OCI-LY7 (cell line): ENCODE data around the gene GABARAPL2. TPM values are rescaled to one million over a fixed set of nuclear protein-coding genes. Genes with fewer than 3 reads are reported as not detected.

Source experiments
- BruUV-seq: library from RNA; stranded (reverse); fragments of 400-500 nt; replicated peaks from 2 replicates; lab custom pipeline; 2021; lab: Mats Ljungman, UMichigan
- CTCF ChIA-PET: fragments of 300-600 bp; sonication (Branson Sonifier 250); formaldehyde crosslinking; loops from one replicate; lab custom pipeline; 2022; ENCODE audit warnings: antibody characterized with exemption; ENCODE audit not compliant: unreplicated experiment; lab: Charles Lee
- POLR2A ChIA-PET: fragments of 300-600 bp; sonication (Branson Sonifier 250); formaldehyde crosslinking; loops from one replicate; lab custom pipeline; 2022; ENCODE audit warnings: antibody characterized with exemption; lab: Charles Lee
- DNase-seq: peaks from one replicate; pipeline ENCODE4 v3.0.0-alpha.2; 2015; ENCODE audit warnings: low spot score
- H2AFZ ChIP-seq: fragments of 200-600 bp; sonication (generic), shearing (Covaris generic); 2 replicates; pipeline ENCODE4 v1.6.1; 2014; ENCODE audit warnings: mild to moderate bottlenecking, antibody characterized with exemption, low read length, moderate library complexity
- H3K27ac ChIP-seq: fragments of 200-600 bp; sonication (generic); 2 replicates; pipeline ENCODE4 v1.5.1; 2014; ENCODE audit warnings: mixed run types, low read depth, mild to moderate bottlenecking, moderate library complexity, low read length, inconsistent platforms; ENCODE audit not compliant: poor library complexity, severe bottlenecking
- H3K36me3 ChIP-seq: fragments of 200-600 bp; sonication (generic); 2 replicates; pipeline ENCODE4 v1.6.1; 2014; ENCODE audit warnings: mild to moderate bottlenecking, antibody characterized with exemption, low read length, moderate library complexity, mixed read lengths; ENCODE audit not compliant: insufficient read depth
- H3K4me1 ChIP-seq: fragments of 200-600 bp; sonication (generic); 2 replicates; pipeline ENCODE4 v1.5.1; 2014; ENCODE audit warnings: mild to moderate bottlenecking, low read length; ENCODE audit not compliant: insufficient read depth, poor library complexity, severe bottlenecking
- H3K4me2 ChIP-seq: fragments of 200-600 bp; sonication (generic); 2 replicates; pipeline ENCODE4 v1.6.1; 2014; ENCODE audit warnings: mild to moderate bottlenecking, low read length
- H3K4me3 ChIP-seq: fragments of 200-600 bp; sonication (generic); 2 replicates; pipeline ENCODE4 v1.5.1; 2014; ENCODE audit warnings: mild to moderate bottlenecking, low read depth, low read length; ENCODE audit not compliant: poor library complexity, severe bottlenecking
- H3K79me2 ChIP-seq: fragments of 200-600 bp; sonication (generic); 2 replicates; pipeline ENCODE4 v1.6.1; 2016; ENCODE audit warnings: low read depth, mild to moderate bottlenecking, low read length, moderate library complexity, mixed read lengths; ENCODE audit not compliant: insufficient read depth
- H3K9me2 ChIP-seq: fragments of 200-600 bp; sonication (generic); 2 replicates; pipeline ENCODE4 v1.6.1; 2016; ENCODE audit warnings: mild to moderate bottlenecking, low read length, mixed read lengths; ENCODE audit not compliant: insufficient read depth
- H3K9me3 ChIP-seq: fragments of 200-600 bp; sonication (generic); 2 replicates; pipeline ENCODE4 v1.6.1; 2014; ENCODE audit warnings: mild to moderate bottlenecking, mixed run types, low read length, mixed read lengths
- H4K20me1 ChIP-seq: fragments of 200-600 bp; sonication (generic); 2 replicates; pipeline ENCODE4 v1.6.1; 2014; ENCODE audit warnings: mild to moderate bottlenecking, antibody characterized with exemption, low read length, moderate library complexity, mixed read lengths; ENCODE audit not compliant: insufficient read depth
- EZH2phosphoT487 ChIP-seq: fragments of 200-600 bp; sonication (generic); IDR thresholded peaks from 2 replicates; pipeline ENCODE4 v1.6.1; 2018; ENCODE audit warnings: low read depth, borderline replicate concordance, mild to moderate bottlenecking, mixed run types, antibody characterized with exemption, low read length, moderate library complexity, mixed read lengths
- intact Hi-C: fragments of 100-400 bp; cut with micrococcal nuclease; formaldehyde crosslinking; loops from one replicate; pipeline ENCODE4 v1.10.0; 2022; ENCODE audit not compliant: unreplicated experiment
- total RNA-seq, 2 experiments: library from RNA; depleted of rRNA in 1 of 2; stranded (reverse); fragments of >200 nt in 1 of 2; shearing (Covaris generic) in 1 of 2; gene quantifications; 2 replicates each; pipeline ENCODE4 v1.2.3, GENCODE V29; 2014 to 2022
- TF ChIP-seq, protein P1 (sequence below): fragments of 200-600 bp; sonication (generic); conservative IDR thresholded peaks from 2 replicates; pipeline ENCODE4 v1.5.1; 2014; ENCODE audit warnings: mild to moderate bottlenecking, antibody characterized with exemption, low read length, moderate library complexity, mixed read lengths

GABARAPL2 gene
- total RNA-seq, 2 experiments from 2014 or later: 57.7 to 93.5 TPM

DNA sequence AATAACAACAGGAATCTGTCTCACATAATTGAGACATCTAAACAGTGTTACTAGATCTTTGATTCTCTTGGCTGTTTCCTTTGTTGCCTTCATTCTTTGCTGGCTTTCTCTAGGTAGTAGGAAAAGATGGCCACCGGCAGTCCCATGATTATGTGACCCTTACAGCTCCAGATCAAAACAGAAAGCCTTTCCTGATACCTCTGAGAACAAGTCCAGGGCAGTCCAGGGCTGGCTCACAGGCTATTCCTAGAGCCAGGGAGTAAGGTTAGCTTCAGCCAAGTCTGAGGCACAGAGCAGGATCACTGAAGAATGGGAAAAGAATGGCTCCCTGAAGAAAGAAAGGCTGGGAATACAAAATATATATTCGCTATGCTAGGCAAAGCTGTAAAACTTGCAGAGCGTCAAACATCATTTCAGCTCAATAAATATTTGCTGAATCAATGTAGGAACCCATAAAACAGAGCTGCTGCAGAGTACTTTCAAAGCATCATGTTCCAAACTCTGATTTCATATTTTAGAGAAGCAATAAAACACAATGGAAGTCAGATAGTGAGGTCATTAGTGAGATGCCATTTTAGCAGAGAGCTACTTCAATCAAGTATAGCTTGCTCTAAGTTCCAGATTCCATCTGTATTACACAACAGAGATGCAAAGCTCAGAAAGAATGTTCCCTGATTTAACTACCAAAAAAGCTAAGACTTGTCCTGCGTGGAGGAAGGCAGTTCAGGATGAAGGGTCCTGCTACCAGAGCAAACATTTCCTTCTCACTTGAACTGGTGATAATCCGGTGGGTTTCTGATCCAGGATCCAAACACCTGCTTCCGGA lies 33.5 kb downstream of the GABARAPL2 start:
- H3K4me2 ChIP-seq: no peak overlapping the region
- H2AFZ ChIP-seq: no peak overlapping the region
- peaks cover 9% of the 10 kb centered on the region for H3K4me1 ChIP-seq
- H4K20me1 ChIP-seq: no peaks in the 10 kb centered on the region
- no peak for TF ChIP-seq EZH2phosphoT487
- TF ChIP-seq, protein P1, sequence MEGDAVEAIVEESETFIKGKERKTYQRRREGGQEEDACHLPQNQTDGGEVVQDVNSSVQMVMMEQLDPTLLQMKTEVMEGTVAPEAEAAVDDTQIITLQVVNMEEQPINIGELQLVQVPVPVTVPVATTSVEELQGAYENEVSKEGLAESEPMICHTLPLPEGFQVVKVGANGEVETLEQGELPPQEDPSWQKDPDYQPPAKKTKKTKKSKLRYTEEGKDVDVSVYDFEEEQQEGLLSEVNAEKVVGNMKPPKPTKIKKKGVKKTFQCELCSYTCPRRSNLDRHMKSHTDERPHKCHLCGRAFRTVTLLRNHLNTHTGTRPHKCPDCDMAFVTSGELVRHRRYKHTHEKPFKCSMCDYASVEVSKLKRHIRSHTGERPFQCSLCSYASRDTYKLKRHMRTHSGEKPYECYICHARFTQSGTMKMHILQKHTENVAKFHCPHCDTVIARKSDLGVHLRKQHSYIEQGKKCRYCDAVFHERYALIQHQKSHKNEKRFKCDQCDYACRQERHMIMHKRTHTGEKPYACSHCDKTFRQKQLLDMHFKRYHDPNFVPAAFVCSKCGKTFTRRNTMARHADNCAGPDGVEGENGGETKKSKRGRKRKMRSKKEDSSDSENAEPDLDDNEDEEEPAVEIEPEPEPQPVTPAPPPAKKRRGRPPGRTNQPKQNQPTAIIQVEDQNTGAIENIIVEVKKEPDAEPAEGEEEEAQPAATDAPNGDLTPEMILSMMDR: no peak
- H3K36me3 ChIP-seq: peaks cover 78% of the 10 kb centered on the region
- H3K79me2 ChIP-seq: no peaks in the 10 kb centered on the region
- no peak for DNase-seq
- H3K9me2 ChIP-seq: no peaks in the 10 kb centered on the region
- ChIA-PET CTCF (no interaction called here), POLR2A (interaction anchor here (0.6 to 0.9 kb wide), 4 partner anchors 16 to 180 kb away, joined by 3 read pairs; no protein-coding TSS in a partner anchor)
- BruUV-seq: TSS peak; percentile 28
- H3K9me3 ChIP-seq: peaks cover 9% of the 10 kb centered on the region; the same call in 1 of the 2 replicates
- no peak overlapping the region for H3K27ac ChIP-seq
- no peak overlapping the region for H3K4me3 ChIP-seq
- intact Hi-C loops: no loop called here

DNA sequence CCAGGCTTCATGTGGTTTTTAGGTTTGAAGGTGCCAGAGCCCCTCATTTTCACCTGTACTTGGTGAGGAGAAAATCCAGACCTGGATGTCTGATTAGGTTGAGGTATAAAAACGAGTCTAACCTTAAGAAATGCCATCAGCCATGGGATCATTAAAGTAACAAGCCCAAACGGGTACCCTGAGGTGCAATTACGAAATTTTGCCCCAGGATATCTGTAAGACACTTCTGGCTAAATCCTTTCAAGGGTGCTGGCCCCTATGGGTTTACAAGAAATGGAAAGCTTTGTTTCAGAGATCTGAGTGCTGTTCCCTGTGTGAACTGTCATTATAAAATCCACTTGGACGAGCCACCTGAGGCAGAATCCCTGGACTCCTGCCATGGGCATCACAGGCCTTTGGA lies 37.1 kb downstream of the GABARAPL2 start:
- H2AFZ ChIP-seq: no peak overlapping the region
- H3K4me2 ChIP-seq: no peak overlapping the region
- H3K27ac ChIP-seq: no peak overlapping the region
- no TSS peak for BruUV-seq
- intact Hi-C loops: no loop called here
- DNase-seq: no peak
- H3K79me2 ChIP-seq: no peaks in the 10 kb centered on the region
- no peaks in the 10 kb centered on the region for H4K20me1 ChIP-seq
- H3K9me2 ChIP-seq: no peaks in the 10 kb centered on the region
- H3K4me3 ChIP-seq: no peak overlapping the region
- TF ChIP-seq, protein P1: no peak
- TF ChIP-seq EZH2phosphoT487: no peak
- H3K36me3 ChIP-seq: peaks cover 90% of the 10 kb centered on the region
- ChIA-PET POLR2A (interaction anchor here (0.6 kb wide), 1 partner anchor 1235 kb away, joined by 3 read pairs; no protein-coding TSS in a partner anchor), CTCF (no interaction called here)
- no peaks in the 10 kb centered on the region for H3K4me1 ChIP-seq
- peaks cover 4% of the 10 kb centered on the region; the same call in 1 of the 2 replicates for H3K9me3 ChIP-seq

DNA sequence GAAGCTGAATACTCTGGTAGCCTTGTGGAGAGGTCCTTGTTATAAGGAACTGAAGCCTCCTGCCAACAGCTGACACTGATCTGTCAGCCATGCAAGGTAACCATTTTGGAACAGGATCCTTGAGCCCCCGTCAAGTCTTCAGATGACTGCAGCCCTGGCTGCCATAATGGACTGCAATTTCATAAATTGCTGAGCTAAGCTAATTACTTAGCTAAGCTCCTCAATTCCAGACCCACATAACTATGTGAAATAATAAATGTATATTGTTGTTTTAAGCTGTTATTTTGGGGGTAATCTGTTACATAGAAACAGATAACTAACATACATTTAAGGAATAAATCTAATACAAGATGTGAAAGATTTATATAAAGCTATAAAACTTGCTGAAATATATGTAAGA lies 40.3 kb downstream of the GABARAPL2 start:
- Histone ChIP-seq H3K9me3 (peaks cover 4% of the 10 kb centered on the region; the same call in 1 of the 2 replicates), H3K4me1 (no peaks in the 10 kb centered on the region), H3K4me2 (no peak overlapping the region), H3K4me3 (no peak overlapping the region), H3K9me2 (no peaks in the 10 kb centered on the region), H3K27ac (no peak overlapping the region), H2AFZ (no peak overlapping the region), H3K79me2 (no peaks in the 10 kb centered on the region), H3K36me3 (peaks cover 89% of the 10 kb centered on the region), H4K20me1 (no peaks in the 10 kb centered on the region)
- intact Hi-C loops: no loop called here
- no peak for DNase-seq
- ChIA-PET CTCF (no interaction called here), POLR2A (interaction anchor here (0.6 to 1.1 kb wide), 7 partner anchors 9 to 1019 kb away, joined by 3 to 9 read pairs (median 3); no protein-coding TSS in a partner anchor)
- BruUV-seq: no TSS peak
- no peak for TF ChIP-seq EZH2phosphoT487
- TF ChIP-seq, protein P1: no peak
